ENCODE results near the gene P3R3URF. TPM values are rescaled to one million over a fixed set of nuclear protein-coding genes. Genes with fewer than 3 reads are reported as not detected.

P3R3URF gene
- total RNA-seq, 1 donor from 2014 or later: not detected

DNA sequence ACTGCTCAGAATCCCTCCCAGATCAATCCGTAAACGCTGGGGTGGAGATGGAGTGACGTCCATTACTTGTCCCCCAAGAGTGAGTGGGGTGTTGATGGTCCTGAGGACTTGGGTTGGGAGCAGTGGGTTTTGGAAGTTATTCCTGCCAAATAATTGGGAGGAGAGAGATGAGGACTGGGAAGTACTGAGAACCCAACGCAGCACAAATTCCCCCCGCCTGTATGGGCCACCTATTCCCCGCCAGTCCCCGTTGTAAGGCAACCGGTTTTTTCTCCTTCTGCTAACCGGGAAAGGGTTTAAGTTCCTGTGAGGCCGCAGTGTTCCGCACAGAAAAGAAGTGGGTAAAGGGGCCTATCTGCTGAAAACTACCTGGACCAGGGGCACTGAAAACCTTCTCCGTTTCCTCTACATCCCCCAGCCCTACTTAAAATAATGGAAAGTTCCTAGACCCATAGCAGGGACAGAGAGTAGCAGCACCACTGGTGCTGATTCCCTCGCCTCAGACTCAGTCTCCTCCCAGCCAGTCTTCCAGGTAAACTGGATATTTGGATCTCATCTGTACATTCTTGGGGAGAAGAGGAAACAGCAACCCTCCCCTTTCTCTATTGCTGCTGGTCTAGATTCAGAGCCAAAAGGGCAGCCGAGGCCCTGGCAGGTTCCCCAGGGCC, 27.6 kb upstream of the P3R3URF start:
- no peaks in the 10 kb centered on the region for H3K27me3 Mint-ChIP-seq (ENCODE audit: unreplicated experiment)
- peaks cover 35% of the 10 kb centered on the region for H3K4me1 Mint-ChIP-seq (ENCODE audit: unreplicated experiment)
- no peaks in the 10 kb centered on the region for H3K9me3 Mint-ChIP-seq (ENCODE audit: unreplicated experiment)
- DNase-seq (ENCODE audit: extremely low spot score, unreplicated experiment): no peak
- peak overlapping the region; percentile 69 for H3K27ac Mint-ChIP-seq (ENCODE audit: unreplicated experiment)
- H3K4me3 Mint-ChIP-seq (ENCODE audit: unreplicated experiment): peak overlapping the region; percentile 96
- no peaks in the 10 kb centered on the region for H3K36me3 Mint-ChIP-seq (ENCODE audit: unreplicated experiment)
- TF ChIP-seq, protein P1, sequence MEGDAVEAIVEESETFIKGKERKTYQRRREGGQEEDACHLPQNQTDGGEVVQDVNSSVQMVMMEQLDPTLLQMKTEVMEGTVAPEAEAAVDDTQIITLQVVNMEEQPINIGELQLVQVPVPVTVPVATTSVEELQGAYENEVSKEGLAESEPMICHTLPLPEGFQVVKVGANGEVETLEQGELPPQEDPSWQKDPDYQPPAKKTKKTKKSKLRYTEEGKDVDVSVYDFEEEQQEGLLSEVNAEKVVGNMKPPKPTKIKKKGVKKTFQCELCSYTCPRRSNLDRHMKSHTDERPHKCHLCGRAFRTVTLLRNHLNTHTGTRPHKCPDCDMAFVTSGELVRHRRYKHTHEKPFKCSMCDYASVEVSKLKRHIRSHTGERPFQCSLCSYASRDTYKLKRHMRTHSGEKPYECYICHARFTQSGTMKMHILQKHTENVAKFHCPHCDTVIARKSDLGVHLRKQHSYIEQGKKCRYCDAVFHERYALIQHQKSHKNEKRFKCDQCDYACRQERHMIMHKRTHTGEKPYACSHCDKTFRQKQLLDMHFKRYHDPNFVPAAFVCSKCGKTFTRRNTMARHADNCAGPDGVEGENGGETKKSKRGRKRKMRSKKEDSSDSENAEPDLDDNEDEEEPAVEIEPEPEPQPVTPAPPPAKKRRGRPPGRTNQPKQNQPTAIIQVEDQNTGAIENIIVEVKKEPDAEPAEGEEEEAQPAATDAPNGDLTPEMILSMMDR (IDR thresholded peaks at IDR 0.05): no peak

DNA sequence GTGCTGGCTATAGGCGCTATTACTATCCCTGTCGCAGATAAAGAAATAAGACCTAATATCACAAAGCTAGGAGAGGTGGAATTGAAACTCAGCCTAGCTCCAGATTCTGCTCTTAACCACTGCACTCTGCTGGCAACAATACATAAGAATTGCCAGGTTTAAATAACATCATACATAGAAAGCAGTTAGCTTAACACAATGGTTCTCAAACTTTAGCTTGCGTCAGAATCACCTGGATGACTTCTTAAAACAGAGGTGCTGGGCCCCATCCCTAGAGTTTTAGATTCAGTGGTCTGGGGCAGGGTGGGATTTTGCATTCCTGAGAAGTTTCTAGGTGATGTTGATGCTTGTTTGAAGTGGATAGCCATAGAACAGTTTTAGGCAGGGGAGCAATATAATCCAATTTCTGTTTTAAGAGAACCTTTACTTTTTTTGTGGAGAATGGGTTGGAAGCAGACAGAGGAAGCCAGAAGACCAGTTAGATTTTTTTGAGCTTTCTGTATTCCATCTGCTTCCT, 23.0 kb upstream of the P3R3URF start:
- TF ChIP-seq, protein P1 (IDR thresholded peaks at IDR 0.05): no peak
- Mint-ChIP-seq H3K36me3 (ENCODE audit: unreplicated experiment) (peaks cover 6% of the 10 kb centered on the region), H3K9me3 (ENCODE audit: unreplicated experiment) (no peaks in the 10 kb centered on the region), H3K4me1 (ENCODE audit: unreplicated experiment) (peaks cover 40% of the 10 kb centered on the region), H3K4me3 (ENCODE audit: unreplicated experiment) (peak overlapping the region; percentile 76), H3K27me3 (ENCODE audit: unreplicated experiment) (no peaks in the 10 kb centered on the region), H3K27ac (ENCODE audit: unreplicated experiment) (no peak overlapping the region)
- no peak for DNase-seq (ENCODE audit: extremely low spot score, unreplicated experiment)

DNA sequence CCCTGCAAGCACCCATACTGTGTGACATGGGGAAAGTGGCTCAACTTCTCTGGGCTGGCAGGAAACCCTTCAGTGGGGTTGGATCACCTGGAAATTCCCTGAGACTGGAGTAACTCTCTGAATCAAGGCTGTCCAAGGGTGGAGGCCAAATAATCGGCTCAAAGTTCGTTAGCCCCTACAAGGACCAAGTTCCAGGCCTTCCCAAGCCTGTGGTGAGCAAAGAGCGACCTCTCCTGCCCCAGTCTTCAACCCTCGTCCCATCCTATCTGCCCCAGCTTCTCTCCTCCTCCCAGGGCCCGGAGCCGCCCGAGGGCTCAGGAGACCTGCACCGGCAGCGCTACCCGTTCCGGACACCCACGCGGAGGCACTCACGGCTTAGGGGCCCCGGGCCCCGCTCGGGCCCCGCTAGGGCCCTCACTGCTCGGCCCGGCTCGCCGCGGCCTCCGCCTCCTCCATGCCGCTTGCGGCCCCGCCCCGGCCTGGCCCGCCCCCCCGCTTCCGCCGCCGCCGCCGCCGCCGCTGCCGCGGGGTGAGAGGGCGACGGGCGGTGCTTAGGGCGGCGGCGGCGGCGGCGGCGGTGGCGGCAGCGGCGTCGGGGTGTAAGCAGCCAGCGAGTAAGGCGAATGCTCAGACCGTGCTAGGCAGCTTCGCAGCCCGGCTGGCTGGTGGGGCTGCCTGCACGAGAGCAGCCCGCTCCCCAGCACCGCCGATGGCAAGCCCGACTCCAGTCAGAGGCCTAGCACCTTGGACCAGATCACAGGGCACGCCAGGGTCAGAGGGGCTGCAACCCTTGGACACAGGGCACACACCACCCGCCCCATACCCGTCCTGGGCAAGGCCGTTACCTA, 21.9 kb upstream of the P3R3URF start, which contains the start of gene POMGNT1:
Gene POMGNT1, minus strand, starts transcription at position 471 of the 848 bp plus-strand sequence. CDS start 613 bp downstream, outside the sequence.
- Mint-ChIP-seq H3K9me3 (ENCODE audit: unreplicated experiment) (no peaks in the 10 kb centered on the region), H3K27me3 (ENCODE audit: unreplicated experiment) (no peaks in the 10 kb centered on the region), H3K36me3 (ENCODE audit: unreplicated experiment) (peaks cover 9% of the 10 kb centered on the region), H3K4me3 (ENCODE audit: unreplicated experiment) (peak within 1 kb of the TSS; percentile 79), H3K4me1 (ENCODE audit: unreplicated experiment) (peaks cover 30% of the 10 kb centered on the region), H3K27ac (ENCODE audit: unreplicated experiment) (peak within 1 kb of the TSS; percentile 63)
- peak; percentile 90 for DNase-seq (ENCODE audit: extremely low spot score, unreplicated experiment)
- TF ChIP-seq, protein P1 (IDR thresholded peaks at IDR 0.05): peak; percentile 24

DNA sequence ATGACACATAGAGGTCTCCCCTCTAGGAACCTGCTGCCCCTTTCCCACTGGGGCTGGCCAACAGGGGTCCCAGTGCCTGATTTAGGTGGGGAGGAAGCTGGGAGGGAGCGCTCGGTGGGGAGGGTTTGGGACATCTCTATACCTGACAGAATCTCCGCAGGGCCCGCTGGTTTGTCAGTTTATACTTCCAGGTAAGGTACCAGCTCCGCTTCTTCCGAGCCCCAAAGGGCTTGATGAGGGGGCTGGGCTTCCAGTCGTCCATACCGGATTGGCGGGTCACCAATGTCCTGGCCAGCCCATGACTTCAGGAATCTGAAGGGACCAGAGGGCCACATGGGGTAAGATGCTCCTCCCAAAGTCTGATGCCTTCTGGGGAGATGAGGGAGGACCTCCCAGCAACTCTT, 21.3 kb upstream of the P3R3URF start:
- Mint-ChIP-seq H3K27ac (ENCODE audit: unreplicated experiment) (peak overlapping the region; percentile 52), H3K9me3 (ENCODE audit: unreplicated experiment) (no peaks in the 10 kb centered on the region), H3K4me1 (ENCODE audit: unreplicated experiment) (peaks cover 25% of the 10 kb centered on the region), H3K4me3 (ENCODE audit: unreplicated experiment) (peak overlapping the region; percentile 79), H3K27me3 (ENCODE audit: unreplicated experiment) (no peaks in the 10 kb centered on the region), H3K36me3 (ENCODE audit: unreplicated experiment) (peaks cover 13% of the 10 kb centered on the region)
- no peak for DNase-seq (ENCODE audit: extremely low spot score, unreplicated experiment)
- TF ChIP-seq, protein P1 (IDR thresholded peaks at IDR 0.05): no peak

DNA sequence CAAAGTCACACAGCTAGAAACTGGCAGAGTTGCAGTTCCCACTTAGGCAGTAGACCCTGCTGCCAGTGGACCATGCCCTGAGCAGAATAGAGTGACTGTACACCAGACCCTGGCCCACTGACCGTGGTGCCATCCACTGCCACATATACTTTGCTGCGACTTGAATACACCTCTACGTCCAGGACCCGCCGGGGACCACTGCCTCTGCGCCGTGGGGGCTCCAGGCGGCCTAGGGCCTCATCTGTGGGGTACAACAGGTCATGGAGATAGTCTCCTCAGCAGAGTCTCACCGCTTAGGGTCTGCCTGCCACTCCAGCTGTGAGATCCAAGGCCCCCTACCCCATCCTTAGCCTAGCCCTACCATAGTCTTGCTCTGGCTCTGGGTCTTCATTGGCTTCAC, 20.3 kb upstream of the P3R3URF start:
- no peak overlapping the region for H3K4me3 Mint-ChIP-seq (ENCODE audit: unreplicated experiment)
- H3K27me3 Mint-ChIP-seq (ENCODE audit: unreplicated experiment): no peaks in the 10 kb centered on the region
- peaks cover 24% of the 10 kb centered on the region for H3K4me1 Mint-ChIP-seq (ENCODE audit: unreplicated experiment)
- H3K27ac Mint-ChIP-seq (ENCODE audit: unreplicated experiment): no peak overlapping the region
- H3K36me3 Mint-ChIP-seq (ENCODE audit: unreplicated experiment): peaks cover 15% of the 10 kb centered on the region
- TF ChIP-seq, protein P1 (IDR thresholded peaks at IDR 0.05): no peak
- no peaks in the 10 kb centered on the region for H3K9me3 Mint-ChIP-seq (ENCODE audit: unreplicated experiment)
- no peak for DNase-seq (ENCODE audit: extremely low spot score, unreplicated experiment)
